Central memory CD4-positive, alpha-beta T cell (primary cell): ENCODE data around the gene CIDEA.
"Not testable (repeated sequence)": the region's sequence is repeated elsewhere in the genome, so short reads cannot be mapped to it uniquely, and the experiment has no call there.

ENCODE experiments used
- DNase-seq: peaks from one replicate; pipeline ENCODE4 v3.0.0; 2022
- total RNA-seq, 3 experiments: gene quantifications; one replicate each; lab custom pipeline; 2026; lab: John Stamatoyannopoulos, UW

The CIDEA gene
- total RNA-seq, result 0 reads per million in 3 experiments

DNA sequence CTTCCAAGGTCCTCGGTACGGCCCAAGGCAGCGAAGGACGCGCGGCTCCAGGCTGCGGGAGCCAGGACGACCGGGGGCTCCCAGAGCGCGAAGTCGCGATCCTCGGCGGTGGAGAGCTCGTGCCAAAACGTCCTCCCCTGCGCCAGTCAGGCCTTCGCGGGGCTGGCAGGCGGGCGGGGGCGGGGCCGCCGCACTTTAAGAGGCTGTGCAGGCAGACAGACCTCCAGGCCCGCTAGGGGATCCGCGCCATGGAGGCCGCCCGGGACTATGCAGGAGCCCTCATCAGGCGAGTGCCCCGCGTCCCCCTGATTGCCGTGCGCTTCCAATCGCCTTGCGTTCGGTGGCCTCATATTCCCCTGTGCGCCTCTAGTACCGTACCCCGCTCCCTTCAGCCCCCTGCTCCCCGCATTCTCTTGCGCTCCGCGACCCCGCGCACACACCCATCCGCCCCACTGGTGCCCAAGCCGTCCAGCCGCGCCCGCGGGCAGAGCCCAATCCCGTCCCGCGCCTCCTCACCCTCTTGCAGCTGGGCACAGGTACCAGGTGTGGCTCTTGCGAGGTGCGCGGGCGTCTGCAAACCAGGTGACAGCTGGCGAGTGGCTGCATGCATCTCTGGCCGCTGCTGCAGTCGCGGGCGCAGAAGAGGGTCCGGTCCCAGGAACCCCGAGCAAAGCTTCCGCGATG is at the start of gene CIDEA:
TSS of gene CIDEA (plus strand) at position 226 of the 684 bp plus-strand sequence. CDS start at position 249, 23 bp downstream.
- DNase-seq, result no peak

DNA sequence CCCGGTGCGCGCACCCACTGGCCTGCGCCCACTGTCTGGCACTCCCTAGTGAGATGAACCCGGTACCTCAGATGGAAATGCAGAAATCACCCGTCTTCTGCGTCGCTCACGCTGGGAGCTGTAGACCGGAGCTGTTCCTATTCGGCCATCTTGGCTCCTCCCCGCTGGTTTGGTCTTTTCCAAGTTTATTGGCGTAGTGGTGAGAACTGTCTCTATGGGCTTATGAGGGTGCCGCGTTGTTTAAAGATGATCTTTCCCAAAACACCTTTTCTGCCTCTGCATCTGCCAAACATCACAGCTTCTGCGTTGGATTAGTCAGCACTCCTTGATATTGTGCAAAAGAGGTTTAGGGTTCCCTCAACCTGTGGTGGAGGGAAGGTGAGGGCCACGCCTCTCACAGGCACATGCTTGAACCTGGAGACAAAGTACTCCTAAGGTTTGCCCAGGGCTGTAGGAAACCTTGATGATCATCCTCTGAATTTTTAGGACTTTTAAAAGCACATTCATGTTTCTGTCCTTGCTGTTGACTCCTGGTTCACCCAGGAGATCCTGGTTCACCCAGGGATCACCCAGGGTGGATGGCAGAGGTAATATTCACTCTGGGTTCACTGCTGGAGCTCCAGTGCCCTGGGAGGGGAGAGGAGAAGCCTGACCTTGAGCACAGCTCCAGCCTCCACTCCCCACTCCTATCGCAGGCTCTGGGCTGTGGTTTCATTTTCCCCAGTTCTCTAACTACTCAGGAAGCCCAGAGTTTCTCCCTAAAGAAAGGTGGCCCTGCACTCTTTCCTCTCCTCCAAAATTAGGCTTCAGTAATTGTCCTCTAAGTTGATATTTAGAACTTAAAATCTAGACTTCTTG is 45.6 kb upstream of the CIDEA start:
- DNase-seq, result not testable (repeated sequence)

GRCh38 chr18:12212308-12212707 is 41.9 kb upstream of the CIDEA start:
- not testable (repeated sequence) for DNase-seq

DNA sequence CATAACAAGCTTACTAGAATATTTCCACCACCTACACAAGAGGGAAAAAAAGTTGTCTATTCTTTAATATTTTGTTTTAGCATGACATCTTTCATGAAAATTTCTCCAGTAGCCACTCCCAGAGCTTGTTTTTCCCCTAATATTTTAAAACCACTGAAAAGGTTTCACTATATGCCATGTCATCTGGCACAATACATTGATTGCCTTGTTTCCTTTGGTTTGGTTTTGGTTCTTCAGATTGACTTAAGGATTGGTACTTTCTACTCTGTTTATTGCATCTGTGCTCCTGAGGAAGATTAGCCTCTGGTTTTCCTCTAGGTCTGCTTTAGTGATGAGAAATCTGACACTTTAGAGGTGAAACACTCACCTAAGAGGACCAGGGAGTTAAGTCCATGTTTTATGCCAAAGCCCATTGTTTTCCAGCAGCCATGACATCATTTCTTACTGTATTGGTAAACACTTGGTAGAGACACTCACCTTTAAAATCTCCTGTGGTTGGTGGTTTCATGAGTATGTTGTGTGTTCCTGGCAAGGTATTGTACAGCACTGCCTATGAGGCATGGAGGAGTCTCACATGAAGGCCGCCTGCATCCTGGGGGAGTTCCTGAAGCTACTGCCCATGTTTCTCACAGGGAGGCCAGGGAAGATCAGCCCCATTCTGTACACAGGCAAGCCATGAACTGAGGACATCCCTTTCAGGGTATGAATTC is 39.7 kb upstream of the CIDEA start:
- not testable (repeated sequence) for DNase-seq

GRCh38 chr18:12216471-12216870 is 37.7 kb upstream of the CIDEA start:
- DNase-seq, result not testable (repeated sequence)

DNA sequence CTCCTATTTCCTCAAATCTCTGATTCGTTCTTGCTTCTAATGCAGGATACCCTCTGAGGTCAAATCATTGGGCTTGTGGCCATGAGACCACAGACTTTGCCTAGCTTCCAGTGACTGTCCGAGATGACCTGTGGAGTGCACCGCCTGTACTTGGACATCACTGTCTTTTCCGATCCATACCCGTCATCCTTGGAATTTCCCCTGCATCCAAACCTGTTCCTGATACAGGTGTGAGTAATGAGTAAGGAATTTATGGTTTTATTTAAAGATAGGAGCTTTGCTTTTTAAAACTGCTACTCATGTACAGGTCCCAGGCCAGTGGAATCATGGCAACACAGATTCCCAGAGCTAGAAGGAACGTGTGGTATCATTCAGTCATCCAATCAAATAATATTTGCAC is 35.6 kb upstream of the CIDEA start:
- DNase-seq, result not testable (repeated sequence)

DNA sequence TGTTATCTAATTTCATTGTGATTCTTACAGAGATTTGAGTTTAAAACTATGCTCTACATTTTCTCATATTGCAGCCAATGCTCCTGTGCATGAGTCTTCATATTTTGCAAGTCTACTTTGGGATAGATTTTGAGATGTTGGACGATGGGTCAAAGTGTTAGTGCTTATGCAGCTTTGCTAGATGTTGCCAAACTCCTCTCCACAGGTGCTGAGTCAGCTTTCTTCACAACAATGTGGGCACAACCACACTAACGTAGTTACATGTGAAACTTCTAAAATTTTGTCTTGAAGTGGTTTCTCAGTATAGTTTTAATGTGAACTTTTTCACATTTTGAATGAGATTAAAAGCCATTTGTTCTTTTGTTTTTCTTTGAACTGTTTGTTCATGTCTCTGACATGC is 32.1 kb upstream of the CIDEA start:
- DNase-seq, result not testable (repeated sequence)

DNA sequence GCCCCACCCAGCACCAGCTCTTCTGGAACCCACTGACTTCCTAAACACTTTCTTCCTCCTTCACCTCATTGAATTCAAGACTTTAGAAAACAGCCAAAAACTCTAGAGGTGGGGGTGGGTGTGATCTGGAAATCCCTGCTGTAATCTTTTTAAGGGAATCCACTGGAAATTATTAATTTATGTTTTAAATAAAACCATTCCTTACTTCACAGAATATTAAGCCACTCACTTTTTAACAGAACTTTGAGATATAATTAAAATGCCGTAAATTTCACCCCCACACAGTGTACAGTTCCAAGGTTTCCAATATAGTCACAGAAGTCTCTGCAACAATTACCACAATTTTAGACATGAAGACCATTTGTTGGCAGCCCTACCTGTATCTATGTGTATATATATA is 30.8 kb upstream of the CIDEA start:
- not testable (repeated sequence) for DNase-seq

GRCh38 chr18:12226807-12227206 is 27.4 kb upstream of the CIDEA start:
- not testable (repeated sequence) for DNase-seq

DNA sequence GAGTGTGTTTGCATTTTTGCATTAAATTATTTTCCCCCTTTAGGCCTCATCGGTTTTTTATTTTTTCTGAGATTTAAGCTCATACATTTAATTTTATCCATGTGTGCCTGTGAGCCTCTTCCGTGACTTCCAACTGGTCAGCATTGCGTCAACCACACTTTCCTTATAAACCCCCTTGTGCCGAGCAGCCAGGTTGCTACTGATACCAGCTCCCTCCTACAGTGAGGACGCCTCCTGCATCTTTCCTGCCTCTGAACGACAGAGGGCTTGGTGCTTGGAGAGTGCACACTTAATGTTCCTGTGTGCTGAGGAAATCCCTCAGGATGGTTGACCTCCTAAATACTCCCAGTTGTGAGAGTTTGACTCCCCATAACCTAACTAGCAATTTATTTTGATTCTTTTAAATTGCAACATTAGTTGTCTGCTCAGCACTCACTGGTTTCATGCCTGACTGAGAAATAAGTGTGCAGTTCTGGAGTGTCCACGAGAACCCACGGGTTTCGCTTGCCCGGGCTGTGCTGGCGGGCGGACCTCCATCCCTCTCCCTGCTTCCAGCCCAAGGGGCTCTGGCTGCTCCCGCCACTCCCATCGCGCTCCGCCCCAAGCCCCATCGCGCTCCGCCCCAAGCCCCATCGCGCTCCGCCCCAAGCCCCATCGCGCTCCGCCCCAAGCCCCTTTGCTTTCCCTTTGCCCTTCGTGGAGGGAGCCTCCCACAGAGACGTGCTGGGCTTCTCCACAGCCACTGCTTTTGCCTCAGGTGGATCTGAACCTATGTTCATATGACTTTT is 26.6 kb upstream of the CIDEA start:
- DNase-seq, result not testable (repeated sequence)

DNA sequence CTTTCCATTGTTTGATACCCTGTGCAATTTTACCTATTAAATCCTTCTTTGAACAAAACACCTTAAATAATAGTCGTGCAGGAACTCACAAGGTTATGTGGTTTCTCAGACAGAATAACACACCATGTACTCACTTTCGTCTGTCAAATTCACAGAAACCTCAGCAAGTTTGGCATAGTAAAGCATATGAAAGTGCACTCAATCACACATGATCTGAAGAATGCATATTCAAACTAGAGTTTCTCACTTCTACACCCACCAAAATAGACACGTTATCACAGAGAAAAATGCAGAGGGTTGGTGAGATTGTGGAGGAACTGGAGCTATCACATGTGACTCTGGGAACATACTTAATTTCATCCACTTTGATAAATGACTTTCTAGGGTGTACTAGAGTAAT is 25.9 kb upstream of the CIDEA start:
- not testable (repeated sequence) for DNase-seq

DNA sequence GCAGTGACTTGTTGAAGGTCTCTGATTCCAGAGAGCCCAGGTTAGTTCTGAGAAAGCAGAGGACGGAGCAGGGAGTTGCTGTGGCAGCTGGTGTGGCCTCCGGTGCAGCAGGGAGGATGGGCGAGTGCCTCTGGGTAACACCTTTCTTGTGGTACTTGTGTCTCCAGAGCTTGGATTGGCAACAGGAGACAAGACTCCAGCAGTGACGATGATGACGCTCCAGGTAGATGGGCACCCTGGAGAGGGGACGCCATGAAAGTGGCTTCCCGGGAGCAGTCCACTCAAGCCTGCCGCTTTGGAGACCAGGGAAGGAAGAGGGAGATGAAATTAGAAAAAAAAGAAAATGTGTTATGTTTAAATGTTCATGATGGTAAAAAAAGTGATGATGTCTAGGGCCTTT is 23.6 kb upstream of the CIDEA start:
- DNase-seq, result not testable (repeated sequence)

GRCh38 chr18:12231040-12231882 is 22.9 kb upstream of the CIDEA start:
- DNase-seq, result no peak

DNA sequence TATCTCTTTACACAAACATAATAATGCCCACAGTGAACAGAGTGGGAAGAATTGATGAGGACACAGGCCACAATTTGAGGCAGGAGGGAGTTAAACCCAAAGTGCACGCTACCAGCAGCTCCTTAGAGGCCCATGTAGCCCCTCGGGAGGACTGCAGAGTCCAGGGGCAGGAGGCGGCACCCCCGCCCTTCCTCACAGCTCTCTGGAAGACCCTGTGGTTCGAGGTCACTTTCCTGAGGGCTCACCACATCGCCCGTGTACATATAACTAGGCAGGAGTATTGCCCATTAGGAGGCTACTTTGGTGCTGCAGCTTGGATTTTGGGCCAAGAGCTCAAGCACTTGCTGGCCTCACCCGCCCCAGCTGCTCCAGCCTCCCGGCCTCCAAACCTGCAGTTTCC is 22.2 kb upstream of the CIDEA start:
- DNase-seq, result no peak

DNA sequence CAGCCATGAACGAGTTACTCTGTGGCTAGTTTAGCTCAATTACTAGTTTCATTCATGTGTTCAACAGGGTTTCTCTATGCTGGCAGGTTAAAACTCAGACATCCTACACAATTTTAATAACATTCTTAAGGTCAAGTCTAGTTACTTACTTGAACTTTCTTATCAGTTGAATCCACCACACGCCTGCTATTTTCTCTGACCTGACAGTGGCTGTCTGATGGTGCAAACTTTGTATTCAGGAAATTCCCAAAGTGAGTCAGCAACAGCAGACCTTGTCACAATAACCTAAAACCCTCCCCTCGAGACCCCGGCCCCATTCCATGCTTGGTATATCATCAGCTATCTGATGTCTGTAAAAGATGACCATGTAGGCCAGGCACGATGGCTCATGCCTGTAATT is 20.8 kb upstream of the CIDEA start:
- DNase-seq, result no peak

DNA sequence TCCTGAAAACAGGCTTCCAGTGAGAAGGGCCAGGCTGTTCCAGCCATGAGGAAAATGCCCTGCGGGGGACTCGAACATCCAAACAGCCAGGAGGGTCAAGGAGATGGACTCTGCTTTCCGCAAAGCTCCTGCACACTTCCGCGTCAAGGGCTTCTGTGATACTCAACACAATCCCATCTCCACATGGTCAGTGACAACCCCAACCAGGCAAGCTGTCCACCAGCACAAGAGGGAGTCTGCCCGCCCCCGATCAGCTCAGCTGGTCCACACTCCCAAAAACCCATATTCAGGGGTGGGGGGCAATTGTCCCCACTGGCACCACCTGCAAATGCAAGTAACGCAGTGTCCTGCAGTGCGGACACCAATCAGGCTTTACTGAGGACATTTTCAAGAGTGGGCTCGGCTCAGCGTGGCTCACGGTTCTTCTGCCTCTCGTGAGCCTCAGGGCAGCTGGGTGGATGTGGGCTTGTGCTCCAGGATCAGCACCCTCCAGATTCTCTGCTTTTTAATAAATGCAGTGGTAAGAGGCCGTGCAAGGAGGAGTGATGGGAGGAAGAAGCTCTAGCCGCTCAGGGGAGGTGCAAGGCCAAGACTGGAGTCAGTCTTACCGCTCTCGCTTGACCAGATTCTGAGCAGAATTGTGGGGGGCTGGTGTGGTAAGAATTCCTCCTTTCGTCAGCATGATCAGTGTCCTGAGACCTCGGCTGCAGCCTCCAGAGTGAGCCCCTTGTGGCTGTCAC is 19.5 kb upstream of the CIDEA start:
- no peak for DNase-seq

GRCh38 chr18:12236141-12236540 is 18.0 kb upstream of the CIDEA start:
- DNase-seq, result no peak

- peak; percentile 21 for DNase-seq
Measured at GRCh38 chr18:12236934-12237832, 17.0 kb upstream of the CIDEA start.

- no peak for DNase-seq
Measured at GRCh38 chr18:12238826-12239225, 15.3 kb upstream of the CIDEA start.

DNA sequence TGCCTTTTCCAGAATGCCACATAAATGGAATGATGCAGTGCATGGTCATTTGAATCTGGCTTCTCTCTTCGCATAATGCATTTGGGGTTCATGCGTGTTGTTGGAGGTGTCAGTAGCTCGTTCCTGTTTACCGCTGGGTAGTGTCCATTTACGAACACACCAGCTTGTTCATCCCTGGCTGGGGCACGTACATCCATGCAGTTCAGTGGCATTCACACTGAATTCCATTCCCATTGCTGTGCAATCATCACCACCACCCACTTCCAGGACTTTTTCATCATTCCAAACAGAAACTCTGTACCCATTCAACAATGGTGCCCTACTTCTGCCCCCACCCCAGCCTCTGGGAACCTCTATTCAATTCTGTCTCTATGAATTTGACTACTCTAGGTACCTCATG is 14.7 kb upstream of the CIDEA start:
- no peak for DNase-seq
